NCI-H345 (cell line): ENCODE results near the gene ANO2.
A peak's percentile ranks its signal among the peaks of the same experiment; 100 is the strongest.
"Not testable (repeated sequence)": the region's sequence is repeated elsewhere in the genome, so short reads cannot be mapped to it uniquely, and the experiment has no call there.

Source experiments
- DNase-seq: peaks from one replicate; lab custom pipeline; 2025; lab: John Stamatoyannopoulos, UW

The ANO2 gene

GRCh38 chr12:5818877-5819276 lies 126.2 kb downstream of the ANO2 start:
- not testable (repeated sequence) for DNase-seq

- no peak for DNase-seq
Observed at GRCh38 chr12:5817246-5817645, 127.8 kb downstream of the ANO2 start.

GRCh38 chr12:5809586-5809985 lies 135.5 kb downstream of the ANO2 start:
- DNase-seq, result no peak

- DNase-seq, result no peak
Observed at GRCh38 chr12:5808981-5809380, 136.1 kb downstream of the ANO2 start.

- DNase-seq, result no peak
Observed at GRCh38 chr12:5807514-5808219, 137.4 kb downstream of the ANO2 start.

GRCh38 chr12:5807090-5807414 lies 138.0 kb downstream of the ANO2 start:
- DNase-seq, result no peak

GRCh38 chr12:5806371-5807089 lies 138.5 kb downstream of the ANO2 start:
- no peak for DNase-seq

- DNase-seq, result no peak
Observed at GRCh38 chr12:5803532-5803931, 141.5 kb downstream of the ANO2 start.

- DNase-seq, result no peak
Observed at GRCh38 chr12:5798242-5799015, 146.6 kb downstream of the ANO2 start.

- no peak for DNase-seq
Observed at GRCh38 chr12:5797661-5798060, 147.4 kb downstream of the ANO2 start.

GRCh38 chr12:5796959-5797225 lies 148.2 kb downstream of the ANO2 start:
- no peak for DNase-seq

GRCh38 chr12:5796171-5796958 lies 148.7 kb downstream of the ANO2 start:
- peak; percentile 12 for DNase-seq

GRCh38 chr12:5794156-5794555 lies 150.9 kb downstream of the ANO2 start:
- DNase-seq, result no peak

- no peak for DNase-seq
Observed at GRCh38 chr12:5792343-5792742, 152.7 kb downstream of the ANO2 start.

- DNase-seq, result no peak
Observed at GRCh38 chr12:5789469-5789968, 155.5 kb downstream of the ANO2 start.

GRCh38 chr12:5787828-5788227 lies 157.2 kb downstream of the ANO2 start:
- DNase-seq, result no peak

GRCh38 chr12:5785601-5786000 lies 159.5 kb downstream of the ANO2 start:
- no peak for DNase-seq

GRCh38 chr12:5784462-5785130 lies 160.5 kb downstream of the ANO2 start:
- no peak for DNase-seq

- peak; percentile 86 for DNase-seq
Observed at GRCh38 chr12:5783289-5783920, 161.7 kb downstream of the ANO2 start.

GRCh38 chr12:5780536-5780935 lies 164.5 kb downstream of the ANO2 start:
- no peak for DNase-seq

- DNase-seq, result no peak
Observed at GRCh38 chr12:5779401-5779800, 165.7 kb downstream of the ANO2 start.
